IMR-90 (cell line): ENCODE results near the gene ATP2C2. TPM values are rescaled to one million over a fixed set of nuclear protein-coding genes. Genes with fewer than 3 reads are reported as not detected.

Experiments used
- ATAC-seq: fragments of 200-7000 bp; cut with Tn5 transposase; 2 replicates; pipeline ENCODE4 v1.9.1; 2020; ENCODE audit warnings: low read depth, mild to moderate bottlenecking, moderate library complexity
- BruUV-seq: library from RNA; stranded (reverse); fragments of 400-500 nt; replicated peaks from 2 replicates; lab custom pipeline; 2021; lab: Mats Ljungman, UMichigan
- CTCF ChIA-PET: fragments of 300-600 bp; formaldehyde crosslinking; extraction: SDS; loops from one replicate; lab custom pipeline; 2021; ENCODE audit warnings: antibody characterized with exemption; lab: Yijun Ruan, JAX
- POLR2A ChIA-PET: fragments of 300-600 bp; sonication (Branson Sonifier 250); formaldehyde crosslinking; loops from one replicate; lab custom pipeline; 2022; ENCODE audit warnings: antibody characterized with exemption; ENCODE audit not compliant: unreplicated experiment; lab: Charles Lee
- DNase-seq: peaks from one replicate; pipeline ENCODE4 v3.0.0; 2013
- H2AFZ ChIP-seq: replicated peaks from 2 replicates; pipeline ENCODE3; 2013; ENCODE audit warnings: low read length, mild to moderate bottlenecking; ENCODE audit not compliant: poor library complexity
- H2AK5ac ChIP-seq: 2 replicates; pipeline ENCODE4 v1.6.1; 2013; ENCODE audit warnings: low read depth, low read length, inconsistent platforms
- H2AK9ac ChIP-seq: replicated peaks from 2 replicates; pipeline ENCODE3; 2013; ENCODE audit warnings: mild to moderate bottlenecking, low read depth, low read length, moderate library complexity; ENCODE audit not compliant: poor library complexity
- H2BK120ac ChIP-seq: 2 replicates; pipeline ENCODE4 v1.6.1; 2013; ENCODE audit warnings: low read depth, low read length, inconsistent platforms
- H2BK15ac ChIP-seq: 3 replicates; pipeline ENCODE4 v1.6.1; 2013; ENCODE audit warnings: low read depth, low read length, inconsistent platforms
- H2BK20ac ChIP-seq: 2 replicates; pipeline ENCODE4 v1.6.1; 2013; ENCODE audit warnings: low read depth, mild to moderate bottlenecking, inconsistent platforms, low read length, moderate library complexity
- H2BK5ac ChIP-seq: 2 replicates; pipeline ENCODE4 v1.6.1; 2013; ENCODE audit warnings: mild to moderate bottlenecking, low read depth, low read length, inconsistent platforms; ENCODE audit not compliant: poor library complexity, severe bottlenecking
- H3K14ac ChIP-seq: replicated peaks from 2 replicates; pipeline ENCODE4 v1.6.1; 2013; ENCODE audit warnings: low read depth, low read length, inconsistent platforms
- H3K18ac ChIP-seq: 2 replicates; pipeline ENCODE4 v1.6.1; 2013; ENCODE audit warnings: low read depth, low read length, control low read depth
- H3K23ac ChIP-seq: 2 replicates; pipeline ENCODE4 v1.6.1; 2013; ENCODE audit warnings: low read depth, low read length, inconsistent platforms
- H3K27ac ChIP-seq: 2 replicates; pipeline ENCODE4 v1.5.1; 2013; ENCODE audit warnings: mild to moderate bottlenecking, control low read depth, low read length; ENCODE audit not compliant: insufficient read depth
- H3K27me3 ChIP-seq: 2 replicates; pipeline ENCODE4 v1.6.1; 2013; ENCODE audit warnings: low read length; ENCODE audit not compliant: control insufficient read depth, insufficient read depth
- H3K36me3 ChIP-seq: 2 replicates; pipeline ENCODE4 v1.6.1; 2013; ENCODE audit warnings: low read length, mixed read lengths; ENCODE audit not compliant: control insufficient read depth, insufficient read depth
- H3K4ac ChIP-seq: 2 replicates; pipeline ENCODE4 v1.6.1; 2013; ENCODE audit warnings: low read depth, low read length, inconsistent platforms
- H3K4me1 ChIP-seq: 2 replicates; pipeline ENCODE4 v1.6.1; 2013; ENCODE audit warnings: low read length, mixed read lengths; ENCODE audit not compliant: control insufficient read depth, insufficient read depth
- H3K4me2 ChIP-seq: 2 replicates; pipeline ENCODE4 v1.6.1; 2013; ENCODE audit warnings: low read depth, mild to moderate bottlenecking, control low read depth, low read length, moderate library complexity
- H3K4me3 ChIP-seq: 2 replicates; pipeline ENCODE4 v1.5.1; 2013; ENCODE audit warnings: low read depth, mild to moderate bottlenecking, control low read depth, low read length, moderate library complexity; ENCODE audit not compliant: insufficient read depth
- H3K56ac ChIP-seq: 2 replicates; pipeline ENCODE4 v1.6.1; 2013; ENCODE audit warnings: low read length, inconsistent platforms; ENCODE audit not compliant: insufficient read depth; ENCODE audit errors: extremely low read depth
- H3K79me1 ChIP-seq, 2 experiments: 2 replicates each; pipeline ENCODE4 v1.6.1; 2013; ENCODE audit warnings: low read length in 2 of 2, inconsistent platforms in 1 of 2, low read depth in 1 of 2
- H3K9ac ChIP-seq: 2 replicates; pipeline ENCODE4 v1.6.1; 2013; ENCODE audit warnings: low read depth, low read length, control low read depth
- H3K9me1 ChIP-seq: 2 replicates; pipeline ENCODE4 v1.6.1; 2013; ENCODE audit warnings: low read length, inconsistent platforms; ENCODE audit not compliant: insufficient read depth
- H3K9me3 ChIP-seq: 2 replicates; pipeline ENCODE4 v1.6.1; 2013; ENCODE audit warnings: low read length; ENCODE audit not compliant: control insufficient read depth, insufficient read depth
- H4K20me1 ChIP-seq: 2 replicates; pipeline ENCODE4 v1.6.1; 2013; ENCODE audit warnings: low read length, inconsistent platforms; ENCODE audit not compliant: insufficient read depth
- H4K5ac ChIP-seq: 2 replicates; pipeline ENCODE4 v1.6.1; 2013; ENCODE audit warnings: mild to moderate bottlenecking, low read depth, low read length, control low read depth
- H4K8ac ChIP-seq, 2 experiments: 2 replicates each; pipeline ENCODE4 v1.6.1; 2013; ENCODE audit warnings: low read depth in 2 of 2, low read length in 2 of 2, control low read depth in 1 of 2, inconsistent platforms in 1 of 2
- H4K91ac ChIP-seq: 2 replicates; pipeline ENCODE4 v1.6.1; 2013; ENCODE audit warnings: low read depth, low read length, inconsistent platforms; ENCODE audit not compliant: insufficient read depth
- CTCF ChIP-seq: conservative IDR thresholded peaks from 2 replicates; pipeline ENCODE4 v1.5.1; 2012; ENCODE audit warnings: mild to moderate bottlenecking, low read depth, low read length, improper control_type of control experiment
- MAZ ChIP-seq: IDR thresholded peaks from 2 replicates; pipeline ENCODE4 v1.6.1; 2012; ENCODE audit warnings: low read depth, mild to moderate bottlenecking, low read length, improper control_type of control experiment, moderate library complexity, borderline replicate concordance
- WGBS, 2 experiments: methylation state at CpG; one replicate each; pipeline versions ENCODE4 v1.1.5 to v1.1.7; 2013; ENCODE audit warnings: missing lambda C conversion rate in 2 of 2; ENCODE audit not compliant: insufficient read length in 1 of 2; ENCODE audit errors: extremely low coverage in 2 of 2; 5-methylcytosine and 5-hydroxymethylcytosine counted together
- dilution Hi-C: fragments of 300-500 bp; cut with HindIII; formaldehyde crosslinking; loops from one replicate; pipeline ENCODE4 v1.14.3; 2018; ENCODE audit warnings: low sequenced_read_pairs; ENCODE audit not compliant: unreplicated experiment
- in situ Hi-C: fragments of 300-500 bp; cut with MboI; formaldehyde crosslinking; loops from 3 replicates; pipeline ENCODE4 v1.14.3; 2019; ENCODE audit warnings: low sequenced_read_pairs, inconsistent platforms, mixed read lengths
- intact Hi-C: fragments of 100-400 bp; cut with micrococcal nuclease; formaldehyde crosslinking; loops from 2 replicates; pipeline ENCODE4 v1.10.0; 2022
- polyA plus RNA-seq, 3 experiments: library from polyadenylated mRNA; depleted of rRNA; stranded (reverse); fragments of >200 nt; gene quantifications; 2 replicates each; pipeline ENCODE4 v1.2.3, GENCODE V29; 2012; ENCODE audit warnings: low replicate concordance in 1 of 3
- total RNA-seq: library from RNA; depleted of rRNA; stranded (reverse); fragments of >200 nt; gene quantifications from 2 replicates; pipeline ENCODE4 v1.2.3, GENCODE V29; 2012

Gene ATP2C2
- total and polyA plus RNA-seq, 2 of the 4 experiments (the other 2 are of a cell fraction), result not detected

DNA sequence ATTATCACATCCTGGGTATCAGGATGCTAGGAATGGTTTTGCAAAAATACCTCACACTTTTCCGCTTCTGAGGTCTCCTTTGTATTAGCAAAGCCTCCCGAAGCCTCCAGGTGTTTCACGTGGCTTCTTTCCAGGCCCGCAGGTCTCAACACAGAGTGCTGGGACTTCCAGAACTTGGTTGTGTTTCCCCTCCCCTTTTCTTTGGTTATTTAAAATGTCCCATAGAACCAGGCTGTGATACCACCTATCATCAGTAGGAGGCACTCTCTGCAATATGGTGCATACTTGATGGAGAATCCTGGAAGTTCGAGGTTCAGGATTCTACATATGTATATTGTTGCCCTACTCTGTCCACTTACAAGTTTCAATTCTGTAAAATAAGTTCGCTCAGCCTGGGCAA, 28.8 kb downstream of the ATP2C2 start:
- Histone ChIP-seq H3K4me3 (no peak overlapping the region), H2AK5ac (no peak overlapping the region), H2BK15ac (no peak overlapping the region), H3K9me3 (no peaks in the 10 kb centered on the region; the same call in 1 of the 2 replicates), H2BK5ac (no peak overlapping the region), H2BK20ac (no peak overlapping the region), H3K4me2 (no peak overlapping the region), H3K4me1 (no peaks in the 10 kb centered on the region), H3K18ac (no peak overlapping the region), H3K9me1 (no peaks in the 10 kb centered on the region), H2AK9ac (no peak overlapping the region), H3K14ac (no peak overlapping the region), H4K91ac (no peak overlapping the region), H2AFZ (no peak overlapping the region), H3K9ac (no peak overlapping the region), H4K20me1 (no peaks in the 10 kb centered on the region), H3K27me3 (peaks cover 16% of the 10 kb centered on the region), H3K36me3 (no peaks in the 10 kb centered on the region), H3K23ac (no peak overlapping the region), H3K79me1 (no peaks in the 10 kb centered on the region), H3K27ac (no peak overlapping the region), H2BK120ac (no peak overlapping the region), H4K8ac (no peak overlapping the region), H3K56ac (no peak overlapping the region), H4K5ac (no peak overlapping the region), H3K4ac (no peak overlapping the region)
- TF ChIP-seq MAZ, result no peak
- peak; percentile 13; the same call in 1 of the 2 replicates for TF ChIP-seq CTCF
- WGBS, 2 experiments, result no CpG with 5 or more reads among the region's 6 CpGs
- intact Hi-C loops, result no loop called here
- dilution Hi-C loops, result no loop called here
- no peak for ATAC-seq
- POLR2A ChIA-PET, result no interaction called here
- no TSS peak for BruUV-seq
- no peak for DNase-seq
- CTCF ChIA-PET, result no interaction called here
- in situ Hi-C loops, result no loop called here
